Stimulated activated CD4-positive, alpha-beta T cell treated with anti-CD3 and anti-CD28 coated beads, Interleukin-15, amount 100 ng/mL, for 1 hour (primary cell): ENCODE measurements around the gene GDF2.

ENCODE experiments used
- DNase-seq, 2 donors: peaks; one replicate each; pipeline ENCODE4 v3.0.0-alpha.2; 2020; ENCODE audit warnings: low read depth in 1 of 2, low spot score in 1 of 2

The GDF2 gene

GRCh38 chr10:47322300-47323061, at the start of gene GDF2:
Gene GDF2 (plus strand): TSS chr10:47322454. CDS start chr10:47322669, 215 bp downstream.
- no peak for DNase-seq

- no peak for DNase-seq
These were observed 46.2 kb upstream of the GDF2 start for GRCh38 chr10:47276071-47276470.

- no peak for DNase-seq
These were observed 45.5 kb upstream of the GDF2 start for GRCh38 chr10:47276576-47277351.

- DNase-seq, result no peak
These were observed 44.7 kb upstream of the GDF2 start for GRCh38 chr10:47277352-47278151.

GRCh38 chr10:47278152-47278473, 44.1 kb upstream of the GDF2 start:
- no peak for DNase-seq

GRCh38 chr10:47278720-47279119, 43.5 kb upstream of the GDF2 start:
- DNase-seq, result no peak

- DNase-seq, result no peak
These were observed 43.0 kb upstream of the GDF2 start for GRCh38 chr10:47279276-47279675.

GRCh38 chr10:47282005-47282656, 40.1 kb upstream of the GDF2 start:
- no peak for DNase-seq

- no peak for DNase-seq
These were observed 39.6 kb upstream of the GDF2 start for GRCh38 chr10:47282657-47283018.

- no peak for DNase-seq
These were observed 39.1 kb upstream of the GDF2 start for GRCh38 chr10:47283101-47283630.

- no peak for DNase-seq
These were observed 38.4 kb upstream of the GDF2 start for GRCh38 chr10:47283848-47284247.

- DNase-seq, result no peak
These were observed 36.7 kb upstream of the GDF2 start for GRCh38 chr10:47285381-47286115.

- DNase-seq, result no peak
These were observed 36.1 kb upstream of the GDF2 start for GRCh38 chr10:47286116-47286505.

GRCh38 chr10:47286591-47287315, 35.5 kb upstream of the GDF2 start:
- no peak for DNase-seq

- DNase-seq, result no peak
These were observed 34.9 kb upstream of the GDF2 start for GRCh38 chr10:47287365-47287802.

- DNase-seq, result no peak
These were observed 34.4 kb upstream of the GDF2 start for GRCh38 chr10:47287805-47288204.

- DNase-seq, result no peak
These were observed 34.0 kb upstream of the GDF2 start for GRCh38 chr10:47288236-47288635.

- DNase-seq, result no peak
These were observed 33.2 kb upstream of the GDF2 start for GRCh38 chr10:47288916-47289495.

- no peak for DNase-seq
These were observed 32.3 kb upstream of the GDF2 start for GRCh38 chr10:47289921-47290320.
